HFFc6 (cell line): ENCODE results near the gene NR5A2. TPM values are rescaled to one million over a fixed set of nuclear protein-coding genes. Genes with fewer than 3 reads are reported as not detected.

ENCODE experiments used
- DNase-seq: peaks from one replicate; pipeline ENCODE4 v3.0.0-alpha.2; 2018
- H3K27ac Mint-ChIP-seq: 2 replicates; pipeline ENCODE4 v1.8.0; 2020; ENCODE audit warnings: mild to moderate bottlenecking, mixed read lengths
- H3K27me3 Mint-ChIP-seq: 2 replicates; pipeline ENCODE4 v1.8.0; 2021; ENCODE audit warnings: mild to moderate bottlenecking, moderate library complexity, mixed read lengths; ENCODE audit not compliant: insufficient read depth
- H3K36me3 Mint-ChIP-seq: 2 replicates; pipeline ENCODE4 v1.8.0; 2021; ENCODE audit warnings: low read depth, mixed read lengths
- H3K4me1 Mint-ChIP-seq: 2 replicates; pipeline ENCODE4 v1.8.0; 2020; ENCODE audit warnings: low read depth, mixed read lengths
- H3K4me3 Mint-ChIP-seq: 2 replicates; pipeline ENCODE4 v1.8.0; 2020; ENCODE audit warnings: mild to moderate bottlenecking, moderate library complexity, mixed read lengths
- H3K9me3 Mint-ChIP-seq: 2 replicates; pipeline ENCODE4 v1.8.0; 2020; ENCODE audit warnings: mild to moderate bottlenecking, mixed read lengths
- CTCF ChIP-seq: fragments of 200-600 bp; sonication (generic); IDR thresholded peaks from 2 replicates; pipeline ENCODE4 v1.5.0; 2021; ENCODE audit warnings: antibody characterized with exemption, mild to moderate bottlenecking
- total RNA-seq, 6 experiments: library from RNA; stranded (reverse); fragmentation: NEBNext Ultra II Directional; extraction: Animal tissue kit (Norgen Biotek cat#: 25700); gene quantifications; 2 replicates in 1 of 6; 3 replicates in 5 of 6; pipeline ENCODE4 v1.2.3, GENCODE V29; 2021

Gene NR5A2
- total RNA-seq, 6 experiments from 2014 or later, result 0.09 to 1.9 (median 0.97) TPM

GRCh38 chr1:199983531-199983930 is 44.0 kb upstream of the NR5A2 start:
- no peak for TF ChIP-seq CTCF
- no peaks in the 10 kb centered on the region for H3K9me3 Mint-ChIP-seq
- no peaks in the 10 kb centered on the region; the same call in 1 of the 2 replicates for H3K27me3 Mint-ChIP-seq
- H3K27ac Mint-ChIP-seq, result no peak overlapping the region
- no peaks in the 10 kb centered on the region for H3K36me3 Mint-ChIP-seq
- H3K4me3 Mint-ChIP-seq, result no peak overlapping the region
- no peaks in the 10 kb centered on the region for H3K4me1 Mint-ChIP-seq
- no peak for DNase-seq

- H3K9me3 Mint-ChIP-seq, result no peaks in the 10 kb centered on the region
- peaks cover 6% of the 10 kb centered on the region; the same call in 1 of the 2 replicates for H3K27me3 Mint-ChIP-seq
- H3K27ac Mint-ChIP-seq, result no peak overlapping the region
- DNase-seq, result no peak
- TF ChIP-seq CTCF, result no peak
- no peaks in the 10 kb centered on the region; the same call in 1 of the 2 replicates for H3K4me1 Mint-ChIP-seq
- no peak overlapping the region for H3K4me3 Mint-ChIP-seq
- no peaks in the 10 kb centered on the region for H3K36me3 Mint-ChIP-seq
Measured at GRCh38 chr1:199995096-199995685, 32.3 kb upstream of the NR5A2 start.

GRCh38 chr1:200005165-200005564 is 22.3 kb upstream of the NR5A2 start:
- no peak for TF ChIP-seq CTCF
- H3K9me3 Mint-ChIP-seq, result no peaks in the 10 kb centered on the region
- H3K27ac Mint-ChIP-seq, result no peak overlapping the region; the same call in 1 of the 2 replicates
- peaks cover 11% of the 10 kb centered on the region for H3K4me1 Mint-ChIP-seq
- H3K36me3 Mint-ChIP-seq, result no peaks in the 10 kb centered on the region
- H3K4me3 Mint-ChIP-seq, result no peak overlapping the region
- DNase-seq, result peak; percentile 1
- H3K27me3 Mint-ChIP-seq, result peaks cover 4% of the 10 kb centered on the region

- H3K4me1 Mint-ChIP-seq, result peaks cover 11% of the 10 kb centered on the region
- H3K4me3 Mint-ChIP-seq, result no peak overlapping the region
- no peaks in the 10 kb centered on the region for H3K36me3 Mint-ChIP-seq
- TF ChIP-seq CTCF, result no peak
- no peaks in the 10 kb centered on the region for H3K9me3 Mint-ChIP-seq
- H3K27me3 Mint-ChIP-seq, result peaks cover 1% of the 10 kb centered on the region; the same call in 1 of the 2 replicates
- no peak overlapping the region for H3K27ac Mint-ChIP-seq
- no peak for DNase-seq
Measured at GRCh38 chr1:200006711-200007110, 20.8 kb upstream of the NR5A2 start.

- Mint-ChIP-seq H3K36me3 (no peaks in the 10 kb centered on the region), H3K27ac (no peak overlapping the region), H3K27me3 (peaks cover 14% of the 10 kb centered on the region; the same call in 1 of the 2 replicates), H3K9me3 (no peaks in the 10 kb centered on the region), H3K4me1 (no peaks in the 10 kb centered on the region), H3K4me3 (no peak overlapping the region)
- no peak for TF ChIP-seq CTCF
- no peak for DNase-seq
Measured at GRCh38 chr1:200015811-200016210, 11.7 kb upstream of the NR5A2 start.
